Measurements from ENCODE around the gene CYB561. TPM values are rescaled to one million over a fixed set of nuclear protein-coding genes. Genes with fewer than 3 reads are reported as not detected.

Gene CYB561
- total and polyA plus RNA-seq, 9 of the 15 experiments (the other 6 are each of a cell fraction or from before 2014, with no cell fraction given) = 4.0 to 30.8 (median 17.4) TPM

DNA sequence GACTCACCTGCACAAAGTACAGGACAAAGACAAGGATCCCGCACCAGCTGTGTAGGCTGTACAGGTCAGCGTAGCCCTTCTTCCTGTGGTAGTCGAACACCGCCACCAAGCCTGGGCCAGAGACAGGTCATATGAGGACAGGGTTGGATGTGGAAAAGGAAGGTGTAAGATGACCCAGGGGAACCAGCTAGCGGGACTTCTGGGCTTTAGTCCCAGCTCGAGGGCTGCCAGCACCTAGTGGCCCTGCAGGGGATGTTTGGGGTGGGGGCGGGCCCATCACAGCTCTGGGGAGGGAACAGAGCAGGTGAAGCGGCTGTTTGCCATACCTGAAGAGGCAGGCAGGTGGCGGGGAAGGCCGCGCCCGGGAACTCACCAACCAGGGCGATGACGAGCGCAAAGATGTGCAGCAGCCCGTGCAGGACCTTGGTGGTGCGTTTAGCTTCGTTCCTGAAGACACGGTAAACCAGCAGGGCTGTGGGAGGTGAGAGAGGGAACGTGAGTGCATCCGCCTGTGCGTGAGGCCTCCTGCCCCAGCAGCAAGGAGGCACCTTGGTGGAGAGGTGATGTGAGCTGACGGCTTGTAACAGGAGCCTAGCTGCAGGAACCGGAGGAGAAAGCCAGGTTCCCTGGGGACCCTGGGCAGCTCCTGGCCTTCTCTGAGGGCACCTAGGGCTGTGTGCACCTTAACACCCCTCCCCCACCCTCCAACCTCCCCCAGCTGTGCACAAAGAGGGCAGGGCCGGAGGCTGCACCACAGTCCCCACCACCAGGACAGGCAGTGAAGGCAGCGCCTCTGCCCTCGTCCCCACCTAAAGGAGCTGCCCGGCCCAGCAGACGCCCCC lies 10.2 kb downstream of the CYB561 start:
- FAIRE-seq = no peak
- ChIA-PET POLR2A (interaction anchor here (0.7 to 1.9 kb wide), 7 partner anchors 9 to 186 kb away, joined by 3 to 8 read pairs (median 3); partner anchors contain the start of gene MAP3K3), CTCF (ENCODE audit: low intra/inter-chr PET ratio) (no interaction called here)
- 77% methylated on average over 19 of the region's 29 CpGs for WGBS (ENCODE audit: insufficient coverage, low coverage, missing lambda C conversion rate)
- H4K20me1 ChIP-seq (replicated peaks; ENCODE audit: control insufficient read depth, insufficient read depth, low read length) = no peaks in the 10 kb centered on the region
- no peaks in the 10 kb centered on the region for H3K9me3 ChIP-seq (replicated peaks; ENCODE audit: control insufficient read depth, insufficient read depth, low read depth, low read length)
- TF ChIP-seq, protein P1, sequence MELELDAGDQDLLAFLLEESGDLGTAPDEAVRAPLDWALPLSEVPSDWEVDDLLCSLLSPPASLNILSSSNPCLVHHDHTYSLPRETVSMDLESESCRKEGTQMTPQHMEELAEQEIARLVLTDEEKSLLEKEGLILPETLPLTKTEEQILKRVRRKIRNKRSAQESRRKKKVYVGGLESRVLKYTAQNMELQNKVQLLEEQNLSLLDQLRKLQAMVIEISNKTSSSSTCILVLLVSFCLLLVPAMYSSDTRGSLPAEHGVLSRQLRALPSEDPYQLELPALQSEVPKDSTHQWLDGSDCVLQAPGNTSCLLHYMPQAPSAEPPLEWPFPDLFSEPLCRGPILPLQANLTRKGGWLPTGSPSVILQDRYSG (tag; conservative IDR thresholded peaks at IDR 0.05; ENCODE audit: low read depth) = no peak
- TF ChIP-seq, protein P2, sequence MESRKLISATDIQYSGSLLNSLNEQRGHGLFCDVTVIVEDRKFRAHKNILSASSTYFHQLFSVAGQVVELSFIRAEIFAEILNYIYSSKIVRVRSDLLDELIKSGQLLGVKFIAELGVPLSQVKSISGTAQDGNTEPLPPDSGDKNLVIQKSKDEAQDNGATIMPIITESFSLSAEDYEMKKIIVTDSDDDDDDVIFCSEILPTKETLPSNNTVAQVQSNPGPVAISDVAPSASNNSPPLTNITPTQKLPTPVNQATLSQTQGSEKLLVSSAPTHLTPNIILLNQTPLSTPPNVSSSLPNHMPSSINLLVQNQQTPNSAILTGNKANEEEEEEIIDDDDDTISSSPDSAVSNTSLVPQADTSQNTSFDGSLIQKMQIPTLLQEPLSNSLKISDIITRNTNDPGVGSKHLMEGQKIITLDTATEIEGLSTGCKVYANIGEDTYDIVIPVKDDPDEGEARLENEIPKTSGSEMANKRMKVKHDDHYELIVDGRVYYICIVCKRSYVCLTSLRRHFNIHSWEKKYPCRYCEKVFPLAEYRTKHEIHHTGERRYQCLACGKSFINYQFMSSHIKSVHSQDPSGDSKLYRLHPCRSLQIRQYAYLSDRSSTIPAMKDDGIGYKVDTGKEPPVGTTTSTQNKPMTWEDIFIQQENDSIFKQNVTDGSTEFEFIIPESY (CRISPR knock-in tag; IDR thresholded peaks at IDR 0.05) = peak; percentile 66; the same call in 1 of the 2 replicates
- TF ChIP-seq, protein P3, sequence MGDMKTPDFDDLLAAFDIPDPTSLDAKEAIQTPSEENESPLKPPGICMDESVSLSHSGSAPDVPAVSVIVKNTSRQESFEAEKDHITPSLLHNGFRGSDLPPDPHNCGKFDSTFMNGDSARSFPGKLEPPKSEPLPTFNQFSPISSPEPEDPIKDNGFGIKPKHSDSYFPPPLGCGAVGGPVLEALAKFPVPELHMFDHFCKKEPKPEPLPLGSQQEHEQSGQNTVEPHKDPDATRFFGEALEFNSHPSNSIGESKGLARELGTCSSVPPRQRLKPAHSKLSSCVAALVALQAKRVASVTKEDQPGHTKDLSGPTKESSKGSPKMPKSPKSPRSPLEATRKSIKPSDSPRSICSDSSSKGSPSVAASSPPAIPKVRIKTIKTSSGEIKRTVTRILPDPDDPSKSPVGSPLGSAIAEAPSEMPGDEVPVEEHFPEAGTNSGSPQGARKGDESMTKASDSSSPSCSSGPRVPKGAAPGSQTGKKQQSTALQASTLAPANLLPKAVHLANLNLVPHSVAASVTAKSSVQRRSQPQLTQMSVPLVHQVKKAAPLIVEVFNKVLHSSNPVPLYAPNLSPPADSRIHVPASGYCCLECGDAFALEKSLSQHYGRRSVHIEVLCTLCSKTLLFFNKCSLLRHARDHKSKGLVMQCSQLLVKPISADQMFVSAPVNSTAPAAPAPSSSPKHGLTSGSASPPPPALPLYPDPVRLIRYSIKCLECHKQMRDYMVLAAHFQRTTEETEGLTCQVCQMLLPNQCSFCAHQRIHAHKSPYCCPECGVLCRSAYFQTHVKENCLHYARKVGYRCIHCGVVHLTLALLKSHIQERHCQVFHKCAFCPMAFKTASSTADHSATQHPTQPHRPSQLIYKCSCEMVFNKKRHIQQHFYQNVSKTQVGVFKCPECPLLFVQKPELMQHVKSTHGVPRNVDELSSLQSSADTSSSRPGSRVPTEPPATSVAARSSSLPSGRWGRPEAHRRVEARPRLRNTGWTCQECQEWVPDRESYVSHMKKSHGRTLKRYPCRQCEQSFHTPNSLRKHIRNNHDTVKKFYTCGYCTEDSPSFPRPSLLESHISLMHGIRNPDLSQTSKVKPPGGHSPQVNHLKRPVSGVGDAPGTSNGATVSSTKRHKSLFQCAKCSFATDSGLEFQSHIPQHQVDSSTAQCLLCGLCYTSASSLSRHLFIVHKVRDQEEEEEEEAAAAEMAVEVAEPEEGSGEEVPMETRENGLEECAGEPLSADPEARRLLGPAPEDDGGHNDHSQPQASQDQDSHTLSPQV (IDR thresholded peaks at IDR 0.05) = 0 out of 2 replicates have a peak, but pooled peaks have one; percentile 24
- TF ChIP-seq TBL1XR1 (IDR thresholded peaks at IDR 0.05; ENCODE audit: low read length in 2 of 2) = no peak
- no peak for ATAC-seq
- in situ Hi-C loops (cut with MboI) (loop anchor here (25.0 kb wide), 1 partner anchor 401 kb away; the partner anchor contains the start of genes FTSJ3, PSMC5 and SMARCD2), intact Hi-C loops (cut with micrococcal nuclease) (loop anchor here (10.0 kb wide), 1 partner anchor 409 kb away; the partner anchor contains the start of gene SMARCD2)
- H3K9me1 ChIP-seq (ENCODE audit: control insufficient read depth, insufficient read depth, low read length) = peaks cover 3% of the 10 kb centered on the region
- H3K27me3 ChIP-seq (ENCODE audit: control insufficient read depth in 2 of 2, insufficient read depth in 2 of 2, low read length in 2 of 2) = no peaks in the 10 kb centered on the region
- H3K4me3 ChIP-seq = no peak overlapping the region
- H3K9ac ChIP-seq (ENCODE audit: insufficient read depth in 1 of 2, low read depth in 2 of 2, low read length in 2 of 2) = peak overlapping the region in 1 of 2 experiments; percentile 76; a peak in 2 of 4 replicates
- peak in 2 of 4 experiments; percentile 48 to 53 for DNase-seq (ENCODE audit: extremely low read depth in 1 of 4, low spot score in 3 of 4)
- peaks cover 9% of the 10 kb centered on the region; the same call in 1 of the 3 replicates for H3K79me2 ChIP-seq (ENCODE audit: control insufficient read depth, insufficient read depth, low read length)
- H2AFZ ChIP-seq (ENCODE audit: low read depth, low read length) = no peak overlapping the region
- peaks cover 59 to 82% of the 10 kb centered on the region in 2 experiments for H3K4me1 ChIP-seq (replicated peaks in 1 of 2; ENCODE audit: control insufficient read depth in 2 of 2, insufficient read depth in 2 of 2, low read length in 2 of 2)
- H3K27ac ChIP-seq (ENCODE audit: extremely low read depth, low read depth, low read length) = peak overlapping the region; percentile 12; the same call in 1 of the 3 replicates
- peaks cover 24% of the 10 kb centered on the region; the same call in 1 of the 3 replicates for H3K36me3 ChIP-seq (ENCODE audit: control insufficient read depth, insufficient read depth, low read length)
- BruUV-seq (replicated peaks) = no TSS peak
- H3K4me2 ChIP-seq (ENCODE audit: insufficient read depth, low read length) = no peak overlapping the region
